Brain microvascular endothelial cell (primary cell): ENCODE results near the gene ADAMTS17.

Source experiments
- DNase-seq: peaks from one replicate; pipeline ENCODE4 v3.0.0-alpha.2; 2020
- H3K27ac ChIP-seq: fragments of 250-450 bp; sonication (Bioruptor Pico); 2 replicates; pipeline ENCODE4 v1.5.1; 2020; ENCODE audit warnings: mild to moderate bottlenecking, moderate library complexity
- H3K27me3 ChIP-seq: fragments of 250-450 bp; sonication (Bioruptor Pico); replicated peaks from 2 replicates; pipeline ENCODE4 v1.5.1; 2020; ENCODE audit warnings: mild to moderate bottlenecking
- H3K36me3 ChIP-seq: fragments of 250-450 bp; sonication (Bioruptor Pico); replicated peaks from 2 replicates; pipeline ENCODE4 v1.5.1; 2020; ENCODE audit warnings: mild to moderate bottlenecking
- H3K4me3 ChIP-seq: 2 replicates; pipeline ENCODE4 v1.5.1; 2011; ENCODE audit warnings: low read depth, mild to moderate bottlenecking, control low read depth, low read length, moderate library complexity
- in situ Hi-C: cut with HindIII; loops from 2 replicates; pipeline ENCODE4 v1.10.0; 2017; ENCODE audit warnings: low sequenced_read_pairs, low pct_ligation_motif_present
- TF ChIP-seq, protein P1 (sequence below): IDR thresholded peaks from 2 replicates; pipeline ENCODE4 v1.5.1; 2011; ENCODE audit warnings: low read depth, mild to moderate bottlenecking, moderate library complexity, low read length, control low read depth, inconsistent platforms; ENCODE audit errors: missing control alignments

The ADAMTS17 gene

DNA sequence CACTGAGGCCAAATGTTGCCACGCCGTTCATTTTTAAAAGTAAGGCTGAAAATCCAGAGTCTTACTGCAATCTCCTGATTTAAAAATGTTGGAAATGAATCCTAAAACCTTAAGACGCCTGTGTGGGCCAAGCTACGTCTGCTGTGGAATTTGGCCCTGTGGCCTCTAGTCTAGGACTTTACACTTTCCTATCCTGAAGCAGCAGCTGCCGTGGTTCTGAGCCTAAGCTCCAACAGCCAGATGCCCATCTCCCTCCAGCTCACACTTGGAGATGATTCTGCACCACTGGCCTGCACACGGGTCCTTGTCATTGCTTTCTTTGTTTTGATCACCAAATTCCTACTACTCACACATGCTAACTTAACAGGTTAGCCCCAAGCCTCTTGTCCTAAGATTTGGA, 322.2 kb downstream of the ADAMTS17 start:
- Histone ChIP-seq H3K36me3 (no peaks in the 10 kb centered on the region), H3K27me3 (no peaks in the 10 kb centered on the region), H3K4me3 (no peak overlapping the region), H3K27ac (no peak overlapping the region)
- in situ Hi-C loops, result no loop called here
- DNase-seq, result no peak
- TF ChIP-seq, protein P1, sequence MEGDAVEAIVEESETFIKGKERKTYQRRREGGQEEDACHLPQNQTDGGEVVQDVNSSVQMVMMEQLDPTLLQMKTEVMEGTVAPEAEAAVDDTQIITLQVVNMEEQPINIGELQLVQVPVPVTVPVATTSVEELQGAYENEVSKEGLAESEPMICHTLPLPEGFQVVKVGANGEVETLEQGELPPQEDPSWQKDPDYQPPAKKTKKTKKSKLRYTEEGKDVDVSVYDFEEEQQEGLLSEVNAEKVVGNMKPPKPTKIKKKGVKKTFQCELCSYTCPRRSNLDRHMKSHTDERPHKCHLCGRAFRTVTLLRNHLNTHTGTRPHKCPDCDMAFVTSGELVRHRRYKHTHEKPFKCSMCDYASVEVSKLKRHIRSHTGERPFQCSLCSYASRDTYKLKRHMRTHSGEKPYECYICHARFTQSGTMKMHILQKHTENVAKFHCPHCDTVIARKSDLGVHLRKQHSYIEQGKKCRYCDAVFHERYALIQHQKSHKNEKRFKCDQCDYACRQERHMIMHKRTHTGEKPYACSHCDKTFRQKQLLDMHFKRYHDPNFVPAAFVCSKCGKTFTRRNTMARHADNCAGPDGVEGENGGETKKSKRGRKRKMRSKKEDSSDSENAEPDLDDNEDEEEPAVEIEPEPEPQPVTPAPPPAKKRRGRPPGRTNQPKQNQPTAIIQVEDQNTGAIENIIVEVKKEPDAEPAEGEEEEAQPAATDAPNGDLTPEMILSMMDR, result no peak

DNA sequence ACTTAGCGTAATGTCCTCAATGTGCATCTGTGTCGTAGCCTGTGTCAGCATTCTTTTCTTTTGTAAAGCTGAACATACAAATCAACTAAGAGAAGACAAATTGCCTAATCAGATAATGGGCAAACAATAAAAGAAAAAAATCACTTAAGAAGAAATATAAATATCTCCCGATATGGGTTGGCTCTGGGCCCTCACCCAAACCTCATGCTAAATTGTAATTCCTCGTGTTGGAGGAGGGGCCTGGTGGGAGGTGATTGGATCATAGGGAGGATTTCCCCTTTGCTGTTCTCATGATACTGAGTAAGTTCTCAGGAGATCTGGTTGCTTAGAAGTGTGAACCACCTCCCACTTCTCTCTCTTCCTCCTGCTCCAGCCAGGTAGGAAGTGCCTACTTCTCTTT, 323.6 kb downstream of the ADAMTS17 start:
- DNase-seq, result no peak
- in situ Hi-C loops, result no loop called here

DNA sequence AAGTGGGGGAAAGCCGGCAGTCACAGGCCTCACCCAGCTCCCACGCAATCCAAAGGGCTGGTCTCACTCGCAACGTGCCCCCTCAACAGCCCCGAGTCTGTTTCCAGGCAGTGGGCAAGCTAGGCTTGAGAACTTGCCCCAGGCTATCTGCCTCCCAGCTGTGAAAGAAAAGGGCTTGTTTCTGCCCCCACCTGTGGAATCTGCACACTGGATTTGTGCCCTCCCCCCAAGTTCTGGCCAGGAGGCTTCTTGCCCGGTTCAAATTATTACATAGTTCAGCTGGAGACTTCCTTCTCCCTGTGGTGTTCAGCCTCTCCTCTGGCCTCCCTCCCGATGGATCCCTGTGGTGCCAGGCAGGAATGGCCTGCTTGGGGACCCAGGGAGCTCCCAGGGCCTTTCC, 324.6 kb downstream of the ADAMTS17 start:
- DNase-seq, result no peak
- TF ChIP-seq, protein P1, result no peak
- H3K27me3 ChIP-seq, result no peaks in the 10 kb centered on the region
- H3K4me3 ChIP-seq, result no peak overlapping the region
- no peaks in the 10 kb centered on the region for H3K36me3 ChIP-seq
- H3K27ac ChIP-seq, result no peak overlapping the region
- in situ Hi-C loops, result no loop called here

More for the DNA sequence above, 323.6 kb downstream of the ADAMTS17 start:
- no peaks in the 10 kb centered on the region for H3K36me3 ChIP-seq
- TF ChIP-seq, protein P1, result no peak
- H3K27ac ChIP-seq, result no peak overlapping the region
- no peak overlapping the region for H3K4me3 ChIP-seq
- H3K27me3 ChIP-seq, result no peaks in the 10 kb centered on the region

DNA sequence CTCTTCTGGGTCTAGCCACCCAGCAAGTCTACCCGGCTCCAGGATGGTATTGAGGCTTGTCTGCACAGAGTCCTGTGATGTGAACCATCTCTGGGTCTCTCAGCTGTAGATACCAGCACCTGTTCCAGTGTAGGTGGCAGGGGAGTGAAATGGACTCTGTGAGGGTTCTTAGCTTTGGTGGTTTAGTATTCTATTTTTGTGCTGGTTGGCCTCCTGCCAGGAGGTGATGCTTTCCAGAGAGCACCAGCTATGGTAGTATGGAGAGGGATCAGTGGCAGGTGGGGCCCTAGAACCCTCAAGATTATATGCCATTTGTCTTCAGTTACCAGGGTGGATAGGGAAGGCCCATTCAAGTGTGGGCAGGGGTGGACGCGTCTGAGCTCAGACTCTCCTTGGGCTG, 325.1 kb downstream of the ADAMTS17 start:
- H3K4me3 ChIP-seq, result no peak overlapping the region
- no peak overlapping the region for H3K27ac ChIP-seq
- TF ChIP-seq, protein P1, result no peak
- DNase-seq, result no peak
- H3K27me3 ChIP-seq, result no peaks in the 10 kb centered on the region
- H3K36me3 ChIP-seq, result no peaks in the 10 kb centered on the region
- in situ Hi-C loops, result no loop called here

DNA sequence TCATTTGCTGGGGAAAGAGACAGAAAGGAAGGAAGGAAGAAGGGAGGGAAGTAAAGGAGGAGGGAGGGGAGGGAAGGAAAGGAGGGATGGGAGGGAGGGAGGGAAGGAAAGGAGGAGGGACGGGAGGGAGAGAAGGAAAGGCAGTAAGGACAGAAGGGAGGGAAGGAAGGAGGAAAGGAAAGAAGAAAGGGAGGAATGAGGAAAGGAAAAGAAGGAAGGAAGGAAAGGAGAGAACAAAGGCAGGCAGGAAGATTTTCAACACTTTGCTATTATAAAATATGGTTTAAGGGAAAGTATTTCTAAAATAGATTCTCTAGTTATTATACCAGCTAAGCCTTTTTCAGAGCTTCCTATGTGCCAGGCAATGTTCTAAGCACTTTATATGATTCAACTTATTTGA, 330.5 kb downstream of the ADAMTS17 start:
- TF ChIP-seq, protein P1, result no peak
- no peak for DNase-seq
- Histone ChIP-seq H3K27ac (no peak overlapping the region), H3K4me3 (no peak overlapping the region), H3K27me3 (no peaks in the 10 kb centered on the region), H3K36me3 (no peaks in the 10 kb centered on the region)
- in situ Hi-C loops, result no loop called here

DNA sequence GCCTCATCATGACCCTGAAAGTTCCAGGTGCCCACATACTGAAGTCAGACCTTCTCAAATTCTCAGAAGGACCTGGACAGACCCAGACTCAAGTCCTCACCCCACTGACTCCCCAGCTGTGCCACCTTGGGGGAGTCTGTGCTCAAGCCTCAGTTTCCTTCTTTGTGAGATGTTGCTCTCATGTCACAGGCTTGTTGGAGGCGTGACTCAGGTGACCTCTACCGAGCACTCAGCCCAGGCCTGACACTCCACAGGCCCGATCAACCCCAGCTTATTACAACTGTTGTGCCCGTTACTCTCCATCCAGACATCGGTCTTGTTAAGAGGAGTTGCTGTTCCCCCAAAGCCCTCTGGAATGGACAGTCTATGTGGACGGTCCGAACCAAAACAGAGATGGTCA, 332.4 kb downstream of the ADAMTS17 start:
- no peak overlapping the region for H3K27ac ChIP-seq
- TF ChIP-seq, protein P1, result no peak
- H3K36me3 ChIP-seq, result no peaks in the 10 kb centered on the region
- in situ Hi-C loops, result no loop called here
- no peak for DNase-seq
- no peak overlapping the region for H3K4me3 ChIP-seq
- H3K27me3 ChIP-seq, result no peaks in the 10 kb centered on the region
